Nephron progenitor cell (in vitro differentiated cells): ENCODE results near the gene JAKMIP2.
"Not testable (repeated sequence)": the region's sequence is repeated elsewhere in the genome, so short reads cannot be mapped to it uniquely, and the experiment has no call there.

Experiments used
- DNase-seq: peaks from one replicate; pipeline ENCODE4 v3.0.0; 2021
- H3K27ac Mint-ChIP-seq: 2 replicates; pipeline ENCODE4 v1.8.0; 2021; ENCODE audit warnings: mild to moderate bottlenecking, moderate library complexity, mixed read lengths
- H3K27me3 Mint-ChIP-seq: 2 replicates; pipeline ENCODE4 v1.8.0; 2021; ENCODE audit warnings: mild to moderate bottlenecking, low read depth, mixed read lengths; ENCODE audit not compliant: poor library complexity
- H3K36me3 Mint-ChIP-seq: 2 replicates; pipeline ENCODE4 v1.8.0; 2021; ENCODE audit warnings: low read depth, mixed read lengths
- H3K4me1 Mint-ChIP-seq: 2 replicates; pipeline ENCODE4 v1.8.0; 2021; ENCODE audit warnings: mixed read lengths
- H3K4me3 Mint-ChIP-seq: 2 replicates; pipeline ENCODE4 v1.8.0; 2021; ENCODE audit warnings: mild to moderate bottlenecking, moderate library complexity, mixed read lengths
- H3K9me3 Mint-ChIP-seq: 2 replicates; pipeline ENCODE4 v1.8.0; 2021; ENCODE audit warnings: mild to moderate bottlenecking, moderate library complexity, mixed read lengths
- CTCF ChIP-seq: fragments of 200-600 bp; sonication (generic); IDR thresholded peaks from 2 replicates; pipeline ENCODE4 v1.5.0; 2021; ENCODE audit warnings: antibody characterized with exemption

Gene JAKMIP2

GRCh38 chr5:147644460-147644859 lies 138.1 kb downstream of the JAKMIP2 start:
- Mint-ChIP-seq H3K27me3 (no peaks in the 10 kb centered on the region), H3K27ac (no peak overlapping the region), H3K9me3 (no peaks in the 10 kb centered on the region), H3K4me3 (no peak overlapping the region), H3K36me3 (peaks cover 42% of the 10 kb centered on the region), H3K4me1 (peaks cover 7% of the 10 kb centered on the region)
- DNase-seq: no peak
- TF ChIP-seq CTCF: no peak

GRCh38 chr5:147643142-147643541 lies 139.4 kb downstream of the JAKMIP2 start:
- Mint-ChIP-seq H3K9me3 (no peaks in the 10 kb centered on the region), H3K36me3 (peaks cover 46% of the 10 kb centered on the region), H3K27ac (no peak overlapping the region), H3K27me3 (no peaks in the 10 kb centered on the region), H3K4me1 (peaks cover 7% of the 10 kb centered on the region), H3K4me3 (no peak overlapping the region)
- DNase-seq: no peak
- no peak for TF ChIP-seq CTCF

GRCh38 chr5:147642666-147643065 lies 139.9 kb downstream of the JAKMIP2 start:
- no peaks in the 10 kb centered on the region for H3K9me3 Mint-ChIP-seq
- DNase-seq: no peak
- no peak for TF ChIP-seq CTCF
- H3K27me3 Mint-ChIP-seq: no peaks in the 10 kb centered on the region
- H3K36me3 Mint-ChIP-seq: peaks cover 48% of the 10 kb centered on the region
- H3K4me1 Mint-ChIP-seq: peaks cover 7% of the 10 kb centered on the region
- no peak overlapping the region for H3K27ac Mint-ChIP-seq
- no peak overlapping the region for H3K4me3 Mint-ChIP-seq

- Mint-ChIP-seq H3K9me3 (no peaks in the 10 kb centered on the region), H3K36me3 (peaks cover 64% of the 10 kb centered on the region), H3K27ac (peak overlapping the region; percentile 21), H3K4me1 (no peaks in the 10 kb centered on the region), H3K4me3 (no peak overlapping the region), H3K27me3 (peaks cover 6% of the 10 kb centered on the region)
- DNase-seq: no peak
- TF ChIP-seq CTCF: no peak
These were observed 143.2 kb downstream of the JAKMIP2 start for GRCh38 chr5:147639321-147639720.

GRCh38 chr5:147636729-147636984 lies 145.9 kb downstream of the JAKMIP2 start:
- TF ChIP-seq CTCF: no peak
- Mint-ChIP-seq H3K27me3 (peaks cover 6% of the 10 kb centered on the region), H3K27ac (no peak overlapping the region), H3K4me1 (no peaks in the 10 kb centered on the region), H3K9me3 (no peaks in the 10 kb centered on the region), H3K36me3 (peaks cover 40% of the 10 kb centered on the region), H3K4me3 (no peak overlapping the region)
- DNase-seq: no peak

GRCh38 chr5:147635882-147636728 lies 146.4 kb downstream of the JAKMIP2 start:
- H3K36me3 Mint-ChIP-seq: peaks cover 38% of the 10 kb centered on the region
- no peaks in the 10 kb centered on the region for H3K4me1 Mint-ChIP-seq
- H3K27ac Mint-ChIP-seq: no peak overlapping the region
- H3K27me3 Mint-ChIP-seq: peaks cover 6% of the 10 kb centered on the region
- no peak overlapping the region for H3K4me3 Mint-ChIP-seq
- DNase-seq: no peak
- H3K9me3 Mint-ChIP-seq: no peaks in the 10 kb centered on the region
- TF ChIP-seq CTCF: no peak

- H3K36me3 Mint-ChIP-seq: peaks cover 38% of the 10 kb centered on the region
- H3K27me3 Mint-ChIP-seq, DNase-seq, H3K27ac Mint-ChIP-seq, H3K4me1 Mint-ChIP-seq, H3K9me3 Mint-ChIP-seq, H3K4me3 Mint-ChIP-seq: not testable (repeated sequence)
These were observed 147.1 kb downstream of the JAKMIP2 start for GRCh38 chr5:147635439-147635838.
